Osteoblast (primary cell): ENCODE data around the gene PHOSPHO2. TPM values are rescaled to one million over a fixed set of nuclear protein-coding genes. Genes with fewer than 3 reads are reported as not detected.

Source experiments
- DNase-seq: peaks from one replicate; pipeline ENCODE4 v3.0.0; 2011; ENCODE audit warnings: low spot score, mixed read lengths; ENCODE audit not compliant: insufficient read length; ENCODE audit errors: missing footprints
- H2AFZ ChIP-seq: 2 replicates; pipeline ENCODE4 v1.6.0; 2011; ENCODE audit warnings: mild to moderate bottlenecking, low read length
- H3K27ac ChIP-seq: 2 replicates; pipeline ENCODE4 v1.5.1; 2011; ENCODE audit warnings: mild to moderate bottlenecking, low read depth, low read length, moderate library complexity
- H3K27me3 ChIP-seq: 2 replicates; pipeline ENCODE4 v1.6.0; 2012; ENCODE audit warnings: mild to moderate bottlenecking, control low read depth, inconsistent platforms, low read length, moderate library complexity; ENCODE audit not compliant: insufficient read depth
- H3K36me3 ChIP-seq: 2 replicates; pipeline ENCODE4 v1.5.1; 2011; ENCODE audit warnings: mild to moderate bottlenecking, low read length, control low read depth, moderate library complexity; ENCODE audit not compliant: insufficient read depth
- H3K4me1 ChIP-seq: 2 replicates; pipeline ENCODE4 v1.5.1; 2011; ENCODE audit warnings: mild to moderate bottlenecking, low read length, control low read depth, moderate library complexity; ENCODE audit not compliant: insufficient read depth
- H3K4me2 ChIP-seq: 2 replicates; pipeline ENCODE4 v1.6.0; 2011; ENCODE audit warnings: mild to moderate bottlenecking, low read length; ENCODE audit not compliant: insufficient read depth
- H3K4me3 ChIP-seq: fragments of 200-600 bp; sonication (generic); 3 replicates; pipeline ENCODE4 v1.5.1; 2012; ENCODE audit warnings: mild to moderate bottlenecking, low read length, inconsistent platforms; ENCODE audit not compliant: insufficient read depth
- H3K79me2 ChIP-seq: 2 replicates; pipeline ENCODE4 v1.6.0; 2012; ENCODE audit warnings: mild to moderate bottlenecking, low read length, control low read depth, inconsistent platforms; ENCODE audit not compliant: insufficient read depth
- H3K9me3 ChIP-seq: 2 replicates; pipeline ENCODE4 v1.5.1; 2011; ENCODE audit warnings: low read depth, low read length, control low read depth
- H4K20me1 ChIP-seq: 2 replicates; pipeline ENCODE4 v1.6.0; 2012; ENCODE audit warnings: mild to moderate bottlenecking, low read length, control low read depth; ENCODE audit not compliant: insufficient read depth
- total RNA-seq: library from RNA; depleted of rRNA; stranded (reverse); fragments of >200 nt; gene quantifications from 2 replicates; pipeline ENCODE4 v1.2.3, GENCODE V29; 2012
- TF ChIP-seq, protein P1 (sequence below): IDR thresholded peaks from 2 replicates; pipeline ENCODE4 v1.5.1; 2011; ENCODE audit warnings: mild to moderate bottlenecking, low read depth, low read length, moderate library complexity; ENCODE audit errors: extremely low read depth

Gene PHOSPHO2
- total RNA-seq, 1 donor, result 3.6 TPM

DNA sequence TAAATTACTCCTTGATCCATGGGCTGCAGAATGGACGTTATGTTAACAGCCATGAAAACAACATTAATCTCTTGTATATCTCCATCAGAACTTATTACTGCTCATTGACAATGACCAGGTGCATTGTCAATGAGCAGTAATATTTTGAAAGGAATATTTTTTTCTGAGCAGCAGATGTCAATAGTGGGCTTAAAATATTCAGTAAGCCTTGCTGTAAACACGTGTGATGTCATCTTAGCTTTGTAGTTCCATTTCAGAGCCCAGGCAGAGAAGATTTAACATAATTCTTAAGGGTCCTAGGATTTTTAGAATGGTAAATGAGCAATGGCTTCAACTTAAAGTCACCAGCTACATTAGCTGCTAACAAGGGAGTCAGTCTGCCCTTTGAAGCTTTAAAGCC lies 26.7 kb upstream of the PHOSPHO2 start:
- Histone ChIP-seq H3K27me3 (no peaks in the 10 kb centered on the region), H3K9me3 (no peaks in the 10 kb centered on the region), H3K36me3 (no peaks in the 10 kb centered on the region), H3K4me1 (no peaks in the 10 kb centered on the region), H3K4me2 (no peak overlapping the region), H4K20me1 (no peaks in the 10 kb centered on the region), H3K27ac (no peak overlapping the region), H3K79me2 (no peaks in the 10 kb centered on the region), H3K4me3 (no peak overlapping the region), H2AFZ (no peak overlapping the region)
- no peak for DNase-seq
- TF ChIP-seq, protein P1, sequence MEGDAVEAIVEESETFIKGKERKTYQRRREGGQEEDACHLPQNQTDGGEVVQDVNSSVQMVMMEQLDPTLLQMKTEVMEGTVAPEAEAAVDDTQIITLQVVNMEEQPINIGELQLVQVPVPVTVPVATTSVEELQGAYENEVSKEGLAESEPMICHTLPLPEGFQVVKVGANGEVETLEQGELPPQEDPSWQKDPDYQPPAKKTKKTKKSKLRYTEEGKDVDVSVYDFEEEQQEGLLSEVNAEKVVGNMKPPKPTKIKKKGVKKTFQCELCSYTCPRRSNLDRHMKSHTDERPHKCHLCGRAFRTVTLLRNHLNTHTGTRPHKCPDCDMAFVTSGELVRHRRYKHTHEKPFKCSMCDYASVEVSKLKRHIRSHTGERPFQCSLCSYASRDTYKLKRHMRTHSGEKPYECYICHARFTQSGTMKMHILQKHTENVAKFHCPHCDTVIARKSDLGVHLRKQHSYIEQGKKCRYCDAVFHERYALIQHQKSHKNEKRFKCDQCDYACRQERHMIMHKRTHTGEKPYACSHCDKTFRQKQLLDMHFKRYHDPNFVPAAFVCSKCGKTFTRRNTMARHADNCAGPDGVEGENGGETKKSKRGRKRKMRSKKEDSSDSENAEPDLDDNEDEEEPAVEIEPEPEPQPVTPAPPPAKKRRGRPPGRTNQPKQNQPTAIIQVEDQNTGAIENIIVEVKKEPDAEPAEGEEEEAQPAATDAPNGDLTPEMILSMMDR, result no peak

DNA sequence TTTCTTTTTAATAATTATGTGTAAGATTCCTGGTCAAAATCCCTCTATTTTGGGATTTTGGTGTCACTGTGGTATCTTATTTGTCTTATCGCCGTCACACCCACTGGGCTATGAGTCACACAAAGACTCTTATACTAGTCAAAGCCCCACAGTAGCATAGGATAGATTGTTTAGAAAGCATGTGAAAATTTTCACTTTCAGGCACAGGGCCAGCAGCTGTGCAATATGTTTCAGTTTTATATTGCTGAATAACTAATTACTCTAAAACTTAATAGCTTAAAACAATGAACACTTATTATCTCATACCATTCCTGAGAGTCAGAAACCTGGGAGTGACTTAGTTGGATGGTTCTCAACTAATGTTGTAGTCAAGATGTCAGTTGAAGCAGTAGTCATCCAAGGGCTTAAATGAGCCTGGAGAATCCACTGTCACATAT lies 24.0 kb upstream of the PHOSPHO2 start:
- H3K4me2 ChIP-seq, result no peak overlapping the region
- no peaks in the 10 kb centered on the region for H3K36me3 ChIP-seq
- H2AFZ ChIP-seq, result no peak overlapping the region
- no peaks in the 10 kb centered on the region for H3K4me1 ChIP-seq
- peak; percentile 13 for DNase-seq
- H4K20me1 ChIP-seq, result no peaks in the 10 kb centered on the region
- H3K4me3 ChIP-seq, result no peak overlapping the region
- H3K9me3 ChIP-seq, result no peaks in the 10 kb centered on the region
- TF ChIP-seq, protein P1, result no peak
- H3K27me3 ChIP-seq, result no peaks in the 10 kb centered on the region
- no peaks in the 10 kb centered on the region for H3K79me2 ChIP-seq
- H3K27ac ChIP-seq, result no peak overlapping the region

DNA sequence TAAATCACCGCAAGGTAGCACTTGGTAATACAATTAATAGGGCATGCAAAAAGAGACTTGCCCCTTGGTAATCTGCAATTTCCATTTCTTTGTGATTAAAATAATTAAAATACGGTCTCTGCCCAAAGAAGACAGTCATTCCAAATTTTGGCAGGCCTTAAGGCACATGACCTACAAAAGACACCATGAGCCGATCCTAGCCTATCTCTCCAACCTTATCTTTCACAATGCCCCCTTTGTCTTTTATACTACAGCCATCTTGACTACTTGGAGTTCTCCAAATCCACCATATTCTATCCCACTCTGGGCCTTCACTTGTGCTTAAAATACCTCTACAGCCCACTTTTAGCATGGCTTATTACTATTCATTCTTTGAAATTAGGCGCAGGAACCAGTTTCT lies 23.3 kb upstream of the PHOSPHO2 start:
- Histone ChIP-seq H3K79me2 (no peaks in the 10 kb centered on the region), H3K27me3 (no peaks in the 10 kb centered on the region), H3K4me3 (no peak overlapping the region), H3K4me2 (no peak overlapping the region), H3K9me3 (no peaks in the 10 kb centered on the region), H4K20me1 (no peaks in the 10 kb centered on the region), H3K4me1 (no peaks in the 10 kb centered on the region), H3K27ac (no peak overlapping the region), H2AFZ (no peak overlapping the region), H3K36me3 (no peaks in the 10 kb centered on the region)
- DNase-seq, result no peak
- TF ChIP-seq, protein P1, result no peak

DNA sequence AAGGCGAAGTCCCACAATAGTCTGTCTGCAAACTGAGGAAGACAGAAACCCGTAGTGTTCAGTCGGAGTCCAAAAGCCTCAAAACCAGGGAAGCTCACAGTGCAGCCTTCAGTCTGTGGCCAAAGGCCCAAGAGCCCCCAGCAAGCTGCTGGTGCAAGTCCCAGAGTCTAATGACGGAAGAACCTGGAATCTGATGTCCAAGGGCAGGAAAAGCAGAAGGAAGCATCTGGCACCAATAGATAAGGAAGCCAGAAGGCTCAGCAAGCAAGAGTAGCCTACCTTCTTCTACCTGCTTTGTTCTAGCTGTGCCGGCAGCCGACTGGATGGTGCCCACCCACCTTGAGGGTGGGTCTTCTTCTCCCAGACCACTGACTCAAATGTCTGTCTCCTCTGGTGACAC lies 21.9 kb upstream of the PHOSPHO2 start:
- Histone ChIP-seq H2AFZ (no peak overlapping the region), H3K9me3 (no peaks in the 10 kb centered on the region), H3K4me1 (no peaks in the 10 kb centered on the region), H3K79me2 (no peaks in the 10 kb centered on the region), H3K36me3 (no peaks in the 10 kb centered on the region), H3K4me2 (no peak overlapping the region), H3K27ac (no peak overlapping the region), H4K20me1 (no peaks in the 10 kb centered on the region), H3K27me3 (no peaks in the 10 kb centered on the region), H3K4me3 (no peak overlapping the region)
- TF ChIP-seq, protein P1, result no peak
- no peak for DNase-seq
